ENCODE measurements around the gene MSI2.
"Not testable (repeated sequence)": the region's sequence is repeated elsewhere in the genome, so short reads cannot be mapped to it uniquely, and the experiment has no call there.

The MSI2 gene

GRCh38 chr17:57609125-57609877 is 353.0 kb downstream of the MSI2 start:
- no peak for DNase-seq

- DNase-seq: no peak
These were observed 353.6 kb downstream of the MSI2 start for GRCh38 chr17:57609878-57610270.

DNA sequence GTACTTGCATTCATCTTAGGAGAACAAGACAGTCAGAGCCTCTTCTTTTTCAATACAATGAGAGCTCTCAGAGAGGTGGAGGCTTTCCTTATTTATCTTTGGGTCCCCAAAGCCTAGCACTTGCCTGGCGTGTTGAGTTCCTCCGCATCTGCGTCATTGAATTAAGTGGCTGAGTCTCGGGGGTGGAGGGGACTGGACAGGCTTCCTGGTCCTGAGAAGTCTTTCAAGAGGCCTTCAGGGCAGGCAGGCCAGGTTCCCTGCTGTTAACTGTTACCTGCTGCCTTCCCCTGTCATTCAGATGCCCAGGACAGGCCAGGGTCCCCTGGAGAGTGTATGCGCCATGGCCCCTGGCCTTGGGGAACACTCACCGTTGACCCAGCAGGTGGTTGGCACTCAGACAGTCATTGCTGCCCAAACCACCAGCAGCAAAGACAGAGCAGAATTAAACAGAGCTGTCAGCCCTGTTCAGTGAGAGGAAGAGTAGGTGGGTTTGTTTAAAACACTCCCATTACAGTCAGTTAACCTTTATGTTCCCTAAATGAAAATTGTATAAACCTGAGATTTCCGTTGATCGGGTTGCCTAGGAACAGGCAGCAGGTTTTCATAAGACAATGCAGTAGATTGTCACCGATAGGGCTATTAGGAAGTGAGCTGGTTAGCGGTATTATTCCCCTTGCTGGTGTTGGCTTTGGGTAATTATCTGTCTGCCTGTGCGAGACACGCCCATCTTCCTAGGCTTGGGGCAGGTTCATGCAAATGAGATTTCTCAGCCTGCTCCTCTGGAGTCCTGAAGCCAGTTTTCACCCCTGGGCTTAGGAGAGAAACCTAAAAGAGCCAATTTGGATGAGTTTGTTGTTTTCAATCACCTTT is 356.1 kb downstream of the MSI2 start:
- DNase-seq: no peak

- no peak for DNase-seq
These were observed 358.4 kb downstream of the MSI2 start for GRCh38 chr17:57614742-57615141.

GRCh38 chr17:57615836-57616757 is 359.8 kb downstream of the MSI2 start:
- no peak for DNase-seq

DNA sequence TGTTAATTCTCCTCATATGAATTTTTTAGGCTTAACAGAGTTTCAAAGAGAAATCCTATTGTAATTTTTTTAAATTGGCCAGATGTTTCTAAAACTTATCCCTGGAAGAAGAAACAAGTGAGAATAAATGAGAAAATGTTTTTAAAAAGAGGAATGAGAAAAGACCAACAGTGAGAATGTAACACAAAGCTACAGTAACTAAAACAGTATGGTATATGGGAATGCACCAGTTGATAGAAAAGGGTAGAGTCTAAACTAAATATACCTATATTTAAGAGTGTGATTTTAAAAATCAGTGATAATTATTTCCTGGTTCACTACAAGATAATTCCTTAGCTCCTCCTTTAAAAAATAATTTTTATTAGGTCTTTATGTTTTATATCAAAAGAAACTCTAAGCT is 360.9 kb downstream of the MSI2 start:
- no peak for DNase-seq

- DNase-seq: no peak
These were observed 363.0 kb downstream of the MSI2 start for GRCh38 chr17:57619061-57619937.

- DNase-seq: no peak
These were observed 364.3 kb downstream of the MSI2 start for GRCh38 chr17:57620576-57620975.

GRCh38 chr17:57621791-57622190 is 365.5 kb downstream of the MSI2 start:
- DNase-seq: not testable (repeated sequence)

DNA sequence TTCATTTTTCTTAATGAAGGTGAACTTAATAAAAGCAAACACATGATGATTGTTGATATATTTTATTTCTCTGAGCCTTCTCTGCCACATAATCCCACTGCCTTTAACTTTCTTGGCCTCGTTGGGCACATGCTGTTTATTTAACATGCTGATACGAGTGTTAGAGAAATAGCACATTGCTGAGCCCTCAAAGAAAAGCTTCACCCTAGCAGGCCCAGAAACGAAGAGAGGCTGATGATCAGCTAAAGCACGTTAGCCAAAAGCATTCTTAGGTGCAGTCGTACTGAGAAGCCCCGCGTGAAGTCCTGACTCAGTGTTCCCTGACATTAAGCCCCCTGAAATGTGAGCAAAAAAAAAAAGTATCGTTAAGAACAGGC is 366.0 kb downstream of the MSI2 start:
- no peak for DNase-seq

- peak; percentile 65 for DNase-seq
These were observed 366.5 kb downstream of the MSI2 start for GRCh38 chr17:57622683-57623433.

- no peak for DNase-seq
These were observed 367.3 kb downstream of the MSI2 start for GRCh38 chr17:57623620-57624019.

DNA sequence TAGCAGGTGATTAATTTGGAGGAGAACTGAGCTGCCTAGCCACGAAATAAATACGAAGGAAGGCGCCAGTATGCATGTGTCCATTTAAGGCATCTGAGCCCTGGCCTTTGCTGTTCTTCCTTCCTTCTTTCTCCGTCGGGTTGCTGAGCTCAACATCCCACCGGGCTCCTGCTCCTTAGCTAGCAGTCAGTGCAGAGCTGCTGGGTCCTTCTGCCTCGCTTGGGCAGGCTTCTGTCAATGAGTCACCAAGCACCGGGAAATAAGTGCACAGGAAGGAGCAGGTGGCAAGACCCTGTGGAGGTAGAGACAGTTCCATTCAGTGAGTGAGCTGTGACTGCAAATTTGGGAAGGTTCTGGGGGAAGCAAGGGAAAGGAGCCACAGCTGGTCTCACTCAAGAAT is 368.1 kb downstream of the MSI2 start:
- no peak for DNase-seq

DNA sequence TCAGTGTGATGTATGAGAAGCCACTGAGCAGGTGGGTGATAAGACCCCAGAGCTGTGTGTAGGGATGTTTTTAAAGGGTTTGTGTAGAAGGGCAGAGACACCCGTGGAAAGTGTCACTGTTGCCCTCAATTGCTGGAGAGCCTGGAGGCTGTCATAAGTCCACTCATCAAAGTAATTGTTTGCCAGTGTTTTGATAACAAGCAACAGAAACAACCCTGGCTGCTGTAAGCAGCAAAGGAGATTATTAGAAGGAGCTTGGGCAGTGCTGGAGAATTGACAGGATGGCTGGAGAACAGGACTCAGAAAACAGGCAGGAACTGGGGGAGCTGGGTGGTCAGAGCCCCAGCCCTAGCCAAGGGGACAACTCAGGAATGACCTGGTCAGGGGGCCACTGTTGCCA is 369.2 kb downstream of the MSI2 start:
- DNase-seq: no peak

DNA sequence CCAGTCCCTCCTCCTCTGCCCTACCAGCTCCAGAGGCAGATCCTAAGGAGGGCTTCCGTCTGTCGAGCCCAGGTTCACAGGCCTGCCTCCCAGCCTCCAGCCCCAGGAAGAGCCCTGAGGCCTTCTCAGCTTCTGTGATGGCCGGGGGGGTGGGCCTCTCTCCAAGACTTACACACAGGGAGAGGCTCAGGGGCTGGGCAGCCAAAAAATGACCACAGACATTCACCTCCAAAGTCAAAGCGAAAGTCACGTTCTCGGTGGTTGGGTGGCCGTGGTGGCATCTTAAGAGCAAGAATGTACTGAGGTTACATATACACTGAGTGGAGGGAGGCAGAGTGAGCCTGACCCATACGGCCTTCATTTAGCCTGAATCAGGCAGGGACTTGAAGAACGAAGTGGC is 369.6 kb downstream of the MSI2 start:
- DNase-seq: no peak

DNA sequence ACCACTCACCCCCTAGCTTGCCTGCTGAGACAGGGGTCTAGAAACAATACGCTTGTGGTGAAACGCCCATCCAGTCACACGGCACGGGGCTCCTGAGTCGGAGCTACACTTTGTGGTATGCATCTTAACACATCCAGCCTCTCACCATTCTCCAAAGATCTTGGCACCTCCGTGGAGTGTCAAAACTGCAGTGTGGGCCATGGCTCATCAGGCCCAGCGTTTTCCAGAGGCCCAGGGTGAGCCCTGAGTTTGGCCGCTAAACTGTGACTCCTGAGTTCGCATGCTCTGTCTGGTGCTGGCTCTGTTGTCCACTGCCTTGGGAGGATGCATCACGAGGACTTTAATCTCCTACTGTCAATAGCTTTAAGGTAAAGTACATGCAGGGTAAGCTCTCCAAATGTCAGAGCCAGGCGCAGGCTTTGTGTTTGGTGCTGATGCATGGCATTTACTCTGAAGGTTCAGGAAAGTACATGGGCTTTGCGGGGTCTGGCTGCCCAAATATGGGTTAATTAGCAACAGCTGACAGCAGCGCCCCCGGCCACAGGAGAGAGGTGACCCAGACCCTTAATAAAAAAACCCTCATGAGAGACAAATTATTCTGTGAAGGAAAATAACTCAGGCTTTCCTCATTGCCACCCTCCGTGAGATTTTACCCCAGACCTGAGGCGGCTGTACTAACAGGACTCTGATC is 370.3 kb downstream of the MSI2 start:
- DNase-seq: no peak

- no peak for DNase-seq
These were observed 371.3 kb downstream of the MSI2 start for GRCh38 chr17:57627591-57627990.

DNA sequence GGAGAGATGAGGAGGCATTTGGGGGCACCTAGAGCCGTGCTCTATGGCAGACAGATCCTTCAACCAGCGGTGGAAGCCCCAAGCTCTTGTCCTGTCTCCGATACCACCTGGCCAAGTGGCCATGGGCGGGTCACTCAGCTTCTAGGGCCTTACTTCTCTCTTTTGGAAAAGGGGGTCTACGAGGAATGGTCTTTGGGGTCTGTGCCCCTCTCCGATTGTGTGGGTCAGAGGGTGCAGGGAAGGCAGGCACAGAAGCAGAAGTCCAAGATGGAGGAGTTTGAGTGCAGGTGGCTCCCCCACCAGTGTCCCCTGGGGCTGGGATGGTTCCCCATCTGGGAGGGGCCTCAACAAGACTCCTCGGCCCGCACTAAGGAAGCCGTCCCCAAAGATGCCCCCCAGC is 372.1 kb downstream of the MSI2 start:
- DNase-seq: no peak

- DNase-seq: no peak
These were observed 373.1 kb downstream of the MSI2 start for GRCh38 chr17:57629470-57629869.

DNA sequence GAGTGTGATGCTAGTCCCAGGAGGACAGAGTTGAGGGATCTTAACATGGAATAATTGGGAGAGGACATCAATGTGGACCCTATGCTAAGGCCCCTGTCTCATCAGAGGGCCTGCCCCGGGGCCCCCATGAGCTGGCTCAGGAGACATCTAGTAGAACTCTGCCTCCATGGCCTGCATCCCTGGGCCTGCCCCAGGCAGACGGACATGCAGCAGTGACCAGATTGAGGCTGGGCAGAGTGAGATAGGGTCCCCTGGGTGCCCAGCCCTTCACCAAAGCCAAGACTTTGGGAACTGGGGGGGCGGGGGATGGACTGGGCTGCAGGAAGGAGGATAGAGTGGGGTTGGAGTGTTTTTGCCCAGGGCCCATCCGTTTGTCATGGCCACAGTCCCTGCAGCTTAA is 373.6 kb downstream of the MSI2 start:
- no peak for DNase-seq

DNA sequence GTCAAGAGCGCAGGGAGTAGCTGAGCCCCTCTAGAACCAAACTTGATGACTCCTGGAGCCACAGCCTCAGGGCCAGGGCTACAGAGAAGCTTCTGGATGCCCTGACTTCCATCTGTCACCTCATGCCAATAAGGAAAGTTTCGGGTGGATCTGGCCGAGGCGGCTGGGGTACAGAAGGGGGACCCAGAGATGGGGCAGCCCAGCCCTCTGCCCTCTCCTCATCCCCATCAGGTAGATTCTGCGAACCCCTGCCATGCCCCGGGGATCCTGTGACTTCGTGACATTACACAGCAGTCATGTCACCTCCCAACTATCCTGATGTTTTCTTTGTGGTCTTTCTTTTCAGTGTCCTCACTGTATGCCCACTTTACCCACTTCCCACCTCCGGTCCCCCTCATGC is 374.4 kb downstream of the MSI2 start:
- no peak for DNase-seq

All from amniotic stem cell (primary cell).